Measurements from ENCODE around the gene ZSWIM8.

- TF ChIP-seq EP300 (IDR thresholded peaks at IDR 0.05) (no peak), CTCF (IDR thresholded peaks at IDR 0.05) (no peak), REST (IDR thresholded peaks at IDR 0.05) (no peak), RFX5 (IDR thresholded peaks at IDR 0.05) (no peak), POLR2A (IDR thresholded peaks at IDR 0.05; ENCODE audit: low read length) (no peak), NFE2L2 (conservative IDR thresholded peaks at IDR 0.05; ENCODE audit: low read length) (no peak), CHD2 (IDR thresholded peaks at IDR 0.05; ENCODE audit: low read length, partially characterized antibody) (no peak), ESRRA (IDR thresholded peaks at IDR 0.05; ENCODE audit: borderline replicate concordance, low read length) (no peak), BCL3 (IDR thresholded peaks at IDR 0.05) (no peak), MAFK (IDR thresholded peaks at IDR 0.05; ENCODE audit: partially characterized antibody) (no peak), POLR2AphosphoS2 (conservative IDR thresholded peaks at IDR 0.05; ENCODE audit: low read length) (no peak)
Measured at GRCh38 chr10:73768881-73769280, 16.5 kb upstream of the ZSWIM8 start.
